Activated B cell treated with CpG ODN at 0.5 μM for 24 hours (primary cell): ENCODE results near the gene STRAP. TPM values are rescaled to one million over a fixed set of nuclear protein-coding genes. Genes with fewer than 3 reads are reported as not detected.
"Not testable (repeated sequence)": the region's sequence is repeated elsewhere in the genome, so short reads cannot be mapped to it uniquely, and the experiment has no call there.

Source experiments
- ATAC-seq: fragments of 200-7000 bp; cut with Tn5 transposase; one replicate; pipeline ENCODE4 v1.10.0; 2021; ENCODE audit warnings: low read depth, mild to moderate bottlenecking, moderate library complexity
- CTCF ChIA-PET: fragments of 350-600 bp; sonication (Branson Sonifier 250); formaldehyde crosslinking; loops from one replicate; lab custom pipeline; 2021; ENCODE audit warnings: antibody characterized with exemption; lab: Charles Lee
- POLR2A ChIA-PET: fragments of 350-600 bp; sonication (Branson Sonifier 250); formaldehyde crosslinking; loops from one replicate; lab custom pipeline; 2021; ENCODE audit warnings: antibody characterized with exemption; lab: Charles Lee
- DNase-seq: peaks from one replicate; pipeline ENCODE4 v3.0.0; 2022
- H3K27ac Mint-ChIP-seq: one replicate; pipeline ENCODE4 v1.8.0; 2020; ENCODE audit warnings: mixed read lengths
- H3K27me3 Mint-ChIP-seq: one replicate; pipeline ENCODE4 v1.8.0; 2021; ENCODE audit warnings: mixed read lengths
- H3K36me3 Mint-ChIP-seq: one replicate; pipeline ENCODE4 v1.8.0; 2021; ENCODE audit warnings: low read depth, mixed read lengths
- H3K4me1 Mint-ChIP-seq: one replicate; pipeline ENCODE4 v1.8.0; 2021; ENCODE audit warnings: mixed read lengths
- H3K4me3 Mint-ChIP-seq: one replicate; pipeline ENCODE4 v1.8.0; 2020; ENCODE audit warnings: mild to moderate bottlenecking, mixed read lengths
- H3K9me3 Mint-ChIP-seq: one replicate; pipeline ENCODE4 v1.8.0; 2020; ENCODE audit warnings: mixed read lengths
- CTCF ChIP-seq: fragments of 200-600 bp; IDR thresholded peaks from one replicate; pipeline ENCODE4 v1.8.0; 2022; ENCODE audit warnings: antibody characterized with exemption, mild to moderate bottlenecking
- intact Hi-C: fragments of 100-400 bp; cut with micrococcal nuclease; formaldehyde crosslinking; loops from one replicate; pipeline ENCODE4 v1.15.1; 2024
- total RNA-seq: library from RNA; stranded (reverse); gene quantifications from 2 replicates; pipeline ENCODE4 v1.2.3, GENCODE V29; 2022

STRAP gene
- total RNA-seq, 1 donor from 2014 or later = 82.3 TPM

- peaks cover 7% of the 10 kb centered on the region for H3K4me1 Mint-ChIP-seq
These were observed 18.2 kb upstream of the STRAP start for GRCh38 chr12:15863984-15864383.

GRCh38 chr12:15868186-15868585 lies 14.0 kb upstream of the STRAP start:
- POLR2A ChIA-PET = no interaction called here
- ATAC-seq (no peak), DNase-seq (no peak)
- no peak overlapping the region for H3K27ac Mint-ChIP-seq
- H3K27me3 Mint-ChIP-seq = no peaks in the 10 kb centered on the region
- H3K4me3 Mint-ChIP-seq = no peak overlapping the region
- intact Hi-C loops = no loop called here
- H3K4me1 Mint-ChIP-seq = peaks cover 7% of the 10 kb centered on the region
- CTCF ChIA-PET = interaction anchor here (1.7 kb wide), 1 partner anchor 284 kb away, joined by 4 read pairs; no protein-coding TSS in a partner anchor
- no peak for TF ChIP-seq CTCF
- H3K36me3 Mint-ChIP-seq = no peaks in the 10 kb centered on the region
- no peaks in the 10 kb centered on the region for H3K9me3 Mint-ChIP-seq

More at GRCh38 chr12:15863984-15864383, 18.2 kb upstream of the STRAP start:
- intact Hi-C loops = no loop called here
- no peaks in the 10 kb centered on the region for H3K27me3 Mint-ChIP-seq
- ChIA-PET POLR2A (no interaction called here), CTCF (interaction anchor here (0.6 to 2.0 kb wide), 2 partner anchors 279 to 338 kb away, joined by 3 to 5 read pairs; no protein-coding TSS in a partner anchor)
- H3K27ac Mint-ChIP-seq = peak overlapping the region; percentile 27
- H3K9me3 Mint-ChIP-seq = no peaks in the 10 kb centered on the region
- H3K4me3 Mint-ChIP-seq = peak overlapping the region; percentile 19
- peak; percentile 34 for ATAC-seq
- H3K36me3 Mint-ChIP-seq = no peaks in the 10 kb centered on the region
- TF ChIP-seq CTCF = no peak
- no peak for DNase-seq

- no peak overlapping the region for H3K4me3 Mint-ChIP-seq
- intact Hi-C loops = no loop called here
These were observed 8.6 kb upstream of the STRAP start for GRCh38 chr12:15873556-15873955.

GRCh38 chr12:15874556-15875145 lies 7.5 kb upstream of the STRAP start:
- H3K4me3 Mint-ChIP-seq, ATAC-seq, H3K27ac Mint-ChIP-seq, H3K36me3 Mint-ChIP-seq, H3K4me1 Mint-ChIP-seq, DNase-seq, intact Hi-C loops, POLR2A ChIA-PET, H3K9me3 Mint-ChIP-seq, H3K27me3 Mint-ChIP-seq: not testable (repeated sequence)
- CTCF ChIA-PET = interaction anchor here (0.6 kb wide), 1 partner anchor 1312 kb away, joined by 3 read pairs; no protein-coding TSS in a partner anchor

More at GRCh38 chr12:15873556-15873955, 8.6 kb upstream of the STRAP start:
- Mint-ChIP-seq H3K36me3 (no peaks in the 10 kb centered on the region), H3K27me3 (no peaks in the 10 kb centered on the region), H3K27ac (no peak overlapping the region), H3K4me1 (peaks cover 5% of the 10 kb centered on the region), H3K9me3 (no peaks in the 10 kb centered on the region)
- ChIA-PET POLR2A (no interaction called here), CTCF (interaction anchor here (0.9 kb wide), 1 partner anchor 290 kb away, joined by 3 read pairs; no protein-coding TSS in a partner anchor)
- TF ChIP-seq CTCF = no peak
- no peak for DNase-seq
- no peak for ATAC-seq

- no peak for ATAC-seq
- no peak overlapping the region for H3K27ac Mint-ChIP-seq
- CTCF ChIA-PET = no interaction called here
- DNase-seq = no peak
- H3K36me3 Mint-ChIP-seq = no peaks in the 10 kb centered on the region
- no peak for TF ChIP-seq CTCF
- intact Hi-C loops = no loop called here
- no peaks in the 10 kb centered on the region for H3K9me3 Mint-ChIP-seq
- POLR2A ChIA-PET = interaction anchor here (0.6 kb wide), 1 partner anchor 40 kb away, joined by 5 read pairs; no protein-coding TSS in a partner anchor
- no peaks in the 10 kb centered on the region for H3K27me3 Mint-ChIP-seq
- H3K4me1 Mint-ChIP-seq = peaks cover 7% of the 10 kb centered on the region
- H3K4me3 Mint-ChIP-seq = peak overlapping the region; percentile 66
These were observed 6.3 kb upstream of the STRAP start for GRCh38 chr12:15875863-15876262.
